Measurements from ENCODE around the gene AGMO. TPM values are rescaled to one million over a fixed set of nuclear protein-coding genes. Genes with fewer than 3 reads are reported as not detected.

Gene AGMO
- polyA plus RNA-seq, 1 experiment, result not detected

DNA sequence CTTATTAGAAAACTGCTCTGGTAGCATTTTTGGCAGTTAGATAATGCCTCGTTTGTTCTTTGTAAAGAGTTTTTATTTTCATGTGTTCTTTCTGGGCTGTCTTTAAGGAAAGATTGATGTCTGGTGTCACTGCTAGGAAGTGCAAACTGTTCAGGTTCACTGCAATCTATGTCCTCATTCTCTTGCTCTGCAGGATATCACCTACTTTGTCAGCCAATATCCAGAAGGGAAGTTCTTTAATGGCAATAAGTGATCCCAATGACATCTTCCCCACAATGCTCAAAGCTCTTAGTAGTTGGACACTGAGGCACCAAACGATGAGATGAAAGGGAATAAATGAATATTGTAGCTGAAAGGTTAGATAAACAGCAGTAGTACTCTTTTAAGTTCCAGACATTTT, 115.1 kb downstream of the AGMO start:
- Histone ChIP-seq H3K4me3 (ENCODE audit: low read depth, low read length) (no peak overlapping the region), H3K36me3 (ENCODE audit: control insufficient read depth, insufficient read depth, low read length) (no peaks in the 10 kb centered on the region), H3K27me3 (ENCODE audit: control insufficient read depth, insufficient read depth, low read length) (peaks cover 1% of the 10 kb centered on the region; the same call in 1 of the 2 replicates)
- no peak for DNase-seq (ENCODE audit: low read depth)
- POLR2A ChIA-PET, result no interaction called here
- no peak for TF ChIP-seq CTCF (IDR thresholded peaks at IDR 0.05; ENCODE audit: insufficient read depth, low read depth, low read length)
- CTCF ChIA-PET, result no interaction called here

DNA sequence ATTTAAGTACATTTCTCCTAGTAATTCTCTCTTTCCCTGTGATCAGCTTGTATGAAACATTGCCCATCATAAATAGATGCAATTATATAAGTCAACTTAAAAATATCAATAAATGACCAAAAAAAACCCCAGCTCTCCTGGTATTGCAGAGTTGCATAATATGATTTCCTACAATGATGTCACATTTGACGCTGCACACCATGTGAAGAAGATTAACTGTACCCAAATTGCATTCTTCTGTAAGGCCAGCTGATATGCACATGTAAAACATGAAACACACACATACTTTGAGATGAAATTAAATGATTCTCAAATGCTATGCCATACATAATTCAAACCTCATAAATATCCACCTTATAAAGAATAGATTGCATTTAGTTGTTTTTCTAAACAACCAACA, 115.5 kb downstream of the AGMO start:
- Histone ChIP-seq H3K27me3 (ENCODE audit: control insufficient read depth, insufficient read depth, low read length) (peaks cover 1% of the 10 kb centered on the region; the same call in 1 of the 2 replicates), H3K36me3 (ENCODE audit: control insufficient read depth, insufficient read depth, low read length) (no peaks in the 10 kb centered on the region), H3K4me3 (ENCODE audit: low read depth, low read length) (no peak overlapping the region)
- ChIA-PET CTCF (no interaction called here), POLR2A (no interaction called here)
- no peak for TF ChIP-seq CTCF (IDR thresholded peaks at IDR 0.05; ENCODE audit: insufficient read depth, low read depth, low read length)
- no peak for DNase-seq (ENCODE audit: low read depth)

GRCh38 chr7:15441915-15442314, 119.9 kb downstream of the AGMO start:
- H3K27me3 ChIP-seq (ENCODE audit: control insufficient read depth, insufficient read depth, low read length), result no peaks in the 10 kb centered on the region
- H3K4me3 ChIP-seq (ENCODE audit: low read depth, low read length), result no peak overlapping the region
- TF ChIP-seq CTCF (IDR thresholded peaks at IDR 0.05; ENCODE audit: insufficient read depth, low read depth, low read length), result no peak
- no peaks in the 10 kb centered on the region for H3K36me3 ChIP-seq (ENCODE audit: control insufficient read depth, insufficient read depth, low read length)
- POLR2A ChIA-PET, result no interaction called here
- CTCF ChIA-PET, result interaction anchor here (1.1 kb wide), 1 partner anchor 14 kb away, joined by 4 read pairs; no protein-coding TSS in a partner anchor
- DNase-seq (ENCODE audit: low read depth), result no peak

DNA sequence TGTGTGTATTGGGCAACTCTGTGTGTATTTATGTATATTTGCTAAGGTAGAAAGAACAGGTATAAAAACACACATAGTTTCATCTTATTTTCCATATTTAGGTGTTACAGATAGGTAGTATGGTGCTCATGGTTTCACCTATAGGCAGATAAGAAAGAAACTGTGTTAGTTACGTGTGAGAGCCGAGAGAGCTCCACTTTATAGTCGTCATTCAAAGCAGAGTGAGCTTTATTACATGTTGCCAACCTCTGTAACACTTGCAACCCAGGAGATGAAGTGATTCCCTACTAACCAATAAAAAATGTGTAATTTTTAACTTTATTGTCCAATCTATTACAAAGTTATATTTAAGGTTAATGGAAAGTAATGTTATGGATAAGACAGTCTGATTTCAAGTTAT, 121.3 kb downstream of the AGMO start:
- CTCF ChIA-PET, result interaction anchor here (0.8 kb wide), 1 partner anchor 13 kb away, joined by 3 read pairs; no protein-coding TSS in a partner anchor
- H3K36me3 ChIP-seq (ENCODE audit: control insufficient read depth, insufficient read depth, low read length), result no peaks in the 10 kb centered on the region
- no peak for TF ChIP-seq CTCF (IDR thresholded peaks at IDR 0.05; ENCODE audit: insufficient read depth, low read depth, low read length)
- POLR2A ChIA-PET, result no interaction called here
- H3K4me3 ChIP-seq (ENCODE audit: low read depth, low read length), result no peak overlapping the region
- DNase-seq (ENCODE audit: low read depth), result no peak
- no peaks in the 10 kb centered on the region for H3K27me3 ChIP-seq (ENCODE audit: control insufficient read depth, insufficient read depth, low read length)

GRCh38 chr7:15439853-15440252, 122.0 kb downstream of the AGMO start:
- CTCF ChIA-PET, result no interaction called here
- no peak for DNase-seq (ENCODE audit: low read depth)
- Histone ChIP-seq H3K36me3 (ENCODE audit: control insufficient read depth, insufficient read depth, low read length) (no peaks in the 10 kb centered on the region), H3K27me3 (ENCODE audit: control insufficient read depth, insufficient read depth, low read length) (no peaks in the 10 kb centered on the region), H3K4me3 (ENCODE audit: low read depth, low read length) (no peak overlapping the region)
- POLR2A ChIA-PET, result no interaction called here
- TF ChIP-seq CTCF (IDR thresholded peaks at IDR 0.05; ENCODE audit: insufficient read depth, low read depth, low read length), result no peak
